Measurements from ENCODE around the gene LSM8. TPM values are rescaled to one million over a fixed set of nuclear protein-coding genes. Genes with fewer than 3 reads are reported as not detected.
A peak's percentile ranks its signal among the peaks of the same experiment; 100 is the strongest.

The LSM8 gene
- total and polyA plus RNA-seq, 4 donors: 22.9 to 70.8 (median 32.7) TPM

DNA sequence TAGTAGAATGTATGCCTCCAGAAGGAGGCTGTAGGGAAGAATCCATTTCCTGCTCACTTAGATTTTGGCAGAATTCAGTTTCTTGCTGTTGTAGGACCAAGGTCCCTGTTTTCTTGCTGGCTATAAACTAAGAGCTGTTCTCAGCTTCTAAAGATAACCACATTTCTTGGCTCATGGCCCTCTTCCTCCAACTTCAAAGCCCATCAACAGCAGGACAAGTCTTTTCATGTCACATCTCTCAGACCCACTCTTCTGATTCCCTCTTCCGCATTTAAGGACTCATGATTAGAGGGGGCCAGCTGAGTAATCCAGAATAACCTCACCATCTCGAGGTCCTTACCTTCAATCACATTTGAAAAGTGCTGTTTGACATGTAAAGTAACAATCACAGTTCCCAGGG, 8.2 kb upstream of the LSM8 start:
- Histone ChIP-seq H3K9ac (ENCODE audit: insufficient read depth in 1 of 2, low read length in 2 of 2) (no peak overlapping the region), H3K27me3 (ENCODE audit: control insufficient read depth in 3 of 3, insufficient read depth in 3 of 3, low read length in 2 of 3) (no peaks in the 10 kb centered on the region), H3K9me3 (ENCODE audit: control insufficient read depth in 4 of 4, insufficient read depth in 3 of 4, low read length in 3 of 4) (no peaks in the 10 kb centered on the region), H3K36me3 (ENCODE audit: control insufficient read depth in 4 of 4, insufficient read depth in 4 of 4, low read length in 4 of 4) (no peaks in the 10 kb centered on the region), H3K4me3 (no peak overlapping the region), H3K4me1 (ENCODE audit: control insufficient read depth in 5 of 5, insufficient read depth in 5 of 5, low read length in 5 of 5) (no peaks in the 10 kb centered on the region), H3K27ac (ENCODE audit: low read depth in 1 of 2, low read length in 1 of 2) (no peak overlapping the region)
- TF ChIP-seq, protein P1, sequence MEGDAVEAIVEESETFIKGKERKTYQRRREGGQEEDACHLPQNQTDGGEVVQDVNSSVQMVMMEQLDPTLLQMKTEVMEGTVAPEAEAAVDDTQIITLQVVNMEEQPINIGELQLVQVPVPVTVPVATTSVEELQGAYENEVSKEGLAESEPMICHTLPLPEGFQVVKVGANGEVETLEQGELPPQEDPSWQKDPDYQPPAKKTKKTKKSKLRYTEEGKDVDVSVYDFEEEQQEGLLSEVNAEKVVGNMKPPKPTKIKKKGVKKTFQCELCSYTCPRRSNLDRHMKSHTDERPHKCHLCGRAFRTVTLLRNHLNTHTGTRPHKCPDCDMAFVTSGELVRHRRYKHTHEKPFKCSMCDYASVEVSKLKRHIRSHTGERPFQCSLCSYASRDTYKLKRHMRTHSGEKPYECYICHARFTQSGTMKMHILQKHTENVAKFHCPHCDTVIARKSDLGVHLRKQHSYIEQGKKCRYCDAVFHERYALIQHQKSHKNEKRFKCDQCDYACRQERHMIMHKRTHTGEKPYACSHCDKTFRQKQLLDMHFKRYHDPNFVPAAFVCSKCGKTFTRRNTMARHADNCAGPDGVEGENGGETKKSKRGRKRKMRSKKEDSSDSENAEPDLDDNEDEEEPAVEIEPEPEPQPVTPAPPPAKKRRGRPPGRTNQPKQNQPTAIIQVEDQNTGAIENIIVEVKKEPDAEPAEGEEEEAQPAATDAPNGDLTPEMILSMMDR (IDR thresholded peaks at IDR 0.05; ENCODE audit: control extremely low read depth, extremely low read depth): no peak
- 44 to 66% methylated on average over 2 of the region's 2 CpGs for WGBS, 2 donors
- DNase-seq (peak; percentile 17 to 78 (median 52)), ATAC-seq (ENCODE audit: insufficient read depth, low FRiP score) (no peak)

DNA sequence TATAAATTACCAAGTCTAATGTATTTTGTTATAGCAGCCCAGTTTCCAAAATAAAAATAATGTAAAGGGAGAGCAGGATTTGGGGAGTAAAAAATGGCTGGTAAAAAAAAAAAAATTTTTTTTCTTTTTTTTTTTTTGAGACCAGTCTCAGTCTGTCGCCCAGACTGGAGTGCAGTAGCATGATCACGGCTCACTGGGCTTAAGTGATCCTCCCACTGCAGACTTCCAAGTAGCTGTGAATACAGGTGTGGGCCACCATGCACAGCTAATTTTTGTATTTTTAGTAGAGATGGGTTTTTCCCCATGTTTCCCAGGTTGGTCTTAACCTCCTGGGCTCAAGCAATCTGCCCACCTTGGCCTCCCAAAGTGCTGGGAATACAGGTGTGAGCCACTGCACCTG, 4.8 kb upstream of the LSM8 start:
- Histone ChIP-seq H3K4me3 (no peak overlapping the region), H3K9ac (ENCODE audit: insufficient read depth in 1 of 2, low read length in 2 of 2) (no peak overlapping the region), H3K27ac (ENCODE audit: low read depth in 1 of 2, low read length in 1 of 2) (no peak overlapping the region), H3K9me3 (ENCODE audit: control insufficient read depth in 4 of 4, insufficient read depth in 3 of 4, low read length in 3 of 4) (no peaks in the 10 kb centered on the region), H3K27me3 (ENCODE audit: control insufficient read depth in 3 of 3, insufficient read depth in 3 of 3, low read length in 2 of 3) (no peaks in the 10 kb centered on the region), H3K36me3 (ENCODE audit: control insufficient read depth in 4 of 4, insufficient read depth in 4 of 4, low read length in 4 of 4) (no peaks in the 10 kb centered on the region), H3K4me1 (ENCODE audit: control insufficient read depth in 5 of 5, insufficient read depth in 5 of 5, low read length in 5 of 5) (peaks cover 0 to 8% (median 0%) of the 10 kb centered on the region in 5 donors)
- no peak for ATAC-seq (ENCODE audit: insufficient read depth, low FRiP score)
- WGBS, 2 donors: 96 to 100% methylated on average over 2 of the region's 2 CpGs
- DNase-seq: no peak
- TF ChIP-seq, protein P1 (IDR thresholded peaks at IDR 0.05; ENCODE audit: control extremely low read depth, extremely low read depth): no peak

DNA sequence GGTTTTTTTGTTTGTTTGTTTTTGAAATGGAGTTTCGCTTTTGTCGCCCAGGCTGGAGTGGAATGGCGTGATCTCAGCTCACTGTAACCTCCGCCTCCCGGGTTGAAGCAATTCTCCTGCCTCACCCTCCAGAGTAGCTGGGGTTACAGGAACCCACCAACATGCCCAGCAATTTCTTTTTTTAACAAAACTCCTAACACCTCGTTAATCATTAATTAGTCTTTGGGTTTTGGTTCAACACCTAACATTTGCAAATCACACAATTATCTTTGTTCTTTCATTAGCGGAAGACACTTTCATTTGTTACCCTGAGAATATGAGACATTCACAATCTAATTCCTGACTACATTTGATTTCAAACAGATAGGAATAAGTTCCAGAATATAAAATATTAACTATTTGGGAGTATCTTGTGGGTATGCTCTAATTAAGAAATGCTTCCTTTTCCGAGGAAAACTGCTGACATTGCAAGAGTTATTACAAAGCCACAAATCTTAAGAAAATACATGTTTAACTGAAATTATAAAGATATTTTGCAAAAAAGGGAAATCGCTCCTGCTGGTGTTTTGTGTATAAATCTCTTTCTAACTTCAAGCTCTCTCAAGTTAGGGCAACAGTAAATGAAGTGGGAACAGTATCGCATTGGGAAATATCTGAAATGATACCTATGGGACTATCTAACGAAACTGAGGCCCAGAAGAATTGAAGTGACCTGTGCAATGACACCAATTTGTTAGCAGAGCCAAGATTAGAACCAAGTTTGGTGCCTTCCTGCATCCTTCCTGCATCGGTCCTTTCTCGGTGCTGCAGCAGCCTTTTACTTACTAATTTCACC, 1.2 kb upstream of the LSM8 start:
- Histone ChIP-seq H3K4me1 (ENCODE audit: control insufficient read depth in 5 of 5, insufficient read depth in 5 of 5, low read length in 5 of 5) (peaks cover 0 to 23% (median 2%) of the 10 kb centered on the region in 5 donors), H3K27me3 (ENCODE audit: control insufficient read depth in 3 of 3, insufficient read depth in 3 of 3, low read length in 2 of 3) (no peaks in the 10 kb centered on the region), H3K9ac (ENCODE audit: insufficient read depth in 1 of 2, low read length in 2 of 2) (peak overlapping the region; percentile 99 to 100), H3K36me3 (ENCODE audit: control insufficient read depth in 4 of 4, insufficient read depth in 4 of 4, low read length in 4 of 4) (peaks cover 0 to 6% (median 4%) of the 10 kb centered on the region in 4 donors), H3K27ac (ENCODE audit: low read depth in 1 of 2, low read length in 1 of 2) (peak overlapping the region; percentile 93 to 95), H3K4me3 (peak overlapping the region; percentile 55), H3K9me3 (ENCODE audit: control insufficient read depth in 4 of 4, insufficient read depth in 3 of 4, low read length in 3 of 4) (no peaks in the 10 kb centered on the region)
- peak in 2 of 3 donors; percentile 55 to 62 for DNase-seq
- TF ChIP-seq, protein P1 (IDR thresholded peaks at IDR 0.05; ENCODE audit: control extremely low read depth, extremely low read depth): no peak
- 58 to 60% methylated on average over 13 of the region's 13 CpGs for WGBS, 2 donors
- no peak for ATAC-seq (ENCODE audit: insufficient read depth, low FRiP score)
